Neural progenitor cell (in vitro differentiated cells): ENCODE measurements around the gene PLCB1. TPM values are rescaled to one million over a fixed set of nuclear protein-coding genes. Genes with fewer than 3 reads are reported as not detected.

Experiments
- DNase-seq: peaks from one replicate; pipeline ENCODE4 v3.0.0-alpha.2; 2016; ENCODE audit warnings: low spot score
- H2AFZ ChIP-seq: fragments of 200-600 bp; sonication (generic); replicated peaks from 2 replicates; pipeline ENCODE4 v1.6.1; 2016; ENCODE audit warnings: antibody characterized with exemption
- H3F3A ChIP-seq: fragments of 200-600 bp; sonication (generic); 2 replicates; pipeline ENCODE4 v1.6.1; 2016; ENCODE audit warnings: antibody characterized with exemption, low read depth
- H3K27ac ChIP-seq: fragments of 200-600 bp; sonication (generic); 2 replicates; pipeline ENCODE4 v1.5.1; 2016; ENCODE audit warnings: mild to moderate bottlenecking
- H3K27me3 ChIP-seq: fragments of 200-600 bp; sonication (generic); 2 replicates; pipeline ENCODE4 v1.6.1; 2016; ENCODE audit warnings: mild to moderate bottlenecking, moderate library complexity
- H3K36me3 ChIP-seq: fragments of 200-600 bp; sonication (generic); 2 replicates; pipeline ENCODE4 v1.5.1; 2016
- H3K4me1 ChIP-seq: fragments of 200-600 bp; sonication (generic); 2 replicates; pipeline ENCODE4 v1.6.1; 2016; ENCODE audit warnings: mixed run types
- H3K4me2 ChIP-seq: fragments of 200-600 bp; sonication (generic); 2 replicates; pipeline ENCODE4 v1.6.1; 2016
- H3K4me3 ChIP-seq: fragments of 200-600 bp; sonication (generic); 2 replicates; pipeline ENCODE4 v1.5.1; 2016
- H3K79me2 ChIP-seq: fragments of 200-600 bp; sonication (generic); 2 replicates; pipeline ENCODE4 v1.6.1; 2016; ENCODE audit warnings: low read depth
- H3K9ac ChIP-seq: fragments of 200-600 bp; sonication (generic); 2 replicates; pipeline ENCODE4 v1.6.1; 2016
- H3K9me3 ChIP-seq: fragments of 200-600 bp; sonication (generic); 2 replicates; pipeline ENCODE4 v1.5.1; 2016; ENCODE audit warnings: low read depth
- H4K20me1 ChIP-seq: fragments of 200-600 bp; sonication (generic); 2 replicates; pipeline ENCODE4 v1.6.1; 2016; ENCODE audit warnings: low read depth
- H3K27ac Mint-ChIP-seq: 3 replicates; pipeline ENCODE4 v1.8.0; 2021; ENCODE audit warnings: mixed read lengths
- H3K27me3 Mint-ChIP-seq: 2 replicates; pipeline ENCODE4 v1.8.0; 2022; ENCODE audit warnings: low read depth, mild to moderate bottlenecking, inconsistent platforms, moderate library complexity, mixed read lengths; ENCODE audit not compliant: insufficient read depth
- H3K36me3 Mint-ChIP-seq: 3 replicates; pipeline ENCODE4 v1.8.0; 2021; ENCODE audit warnings: mixed read lengths
- H3K4me1 Mint-ChIP-seq: 3 replicates; pipeline ENCODE4 v1.8.0; 2021; ENCODE audit warnings: mixed read lengths
- H3K4me3 Mint-ChIP-seq: 3 replicates; pipeline ENCODE4 v1.8.0; 2021; ENCODE audit warnings: mild to moderate bottlenecking, moderate library complexity, mixed read lengths
- H3K9me3 Mint-ChIP-seq: 3 replicates; pipeline ENCODE4 v1.8.0; 2020; ENCODE audit warnings: mixed read lengths
- CTCF ChIP-seq: fragments of 200-600 bp; sonication (generic); IDR thresholded peaks from 2 replicates; pipeline ENCODE4 v1.5.1; 2017; ENCODE audit warnings: antibody characterized with exemption, mild to moderate bottlenecking
- EZH2 ChIP-seq: fragments of 200-600 bp; sonication (generic); IDR thresholded peaks from 2 replicates; pipeline ENCODE4 v1.6.1; 2017; ENCODE audit warnings: antibody characterized with exemption, mild to moderate bottlenecking, moderate library complexity
- EZH2phosphoT487 ChIP-seq: fragments of 200-600 bp; sonication (generic); IDR thresholded peaks from 2 replicates; pipeline ENCODE4 v1.6.1; 2017; ENCODE audit warnings: antibody characterized with exemption
- total RNA-seq: library from RNA; depleted of rRNA; stranded (reverse); fragments of >200 nt; gene quantifications from 2 replicates; pipeline ENCODE4 v1.2.3, GENCODE V29; 2015; ENCODE audit warnings: low replicate concordance

The PLCB1 gene
- total RNA-seq, 1 donor from 2014 or later: 30.2 TPM

- no peak for TF ChIP-seq EZH2phosphoT487
- no peak for TF ChIP-seq EZH2
- no peak for TF ChIP-seq CTCF
- no peaks in the 10 kb centered on the region for H3K27me3 ChIP-seq
- H2AFZ ChIP-seq: no peak overlapping the region
- H3K27ac ChIP-seq: no peak overlapping the region
- H3K27ac Mint-ChIP-seq: no peak overlapping the region
- H3K4me3 Mint-ChIP-seq: no peak overlapping the region
- no peak overlapping the region for H3K9ac ChIP-seq
- no peaks in the 10 kb centered on the region for H3K9me3 ChIP-seq
- H3F3A ChIP-seq: no peaks in the 10 kb centered on the region
- H3K4me3 ChIP-seq: no peak overlapping the region
- no peaks in the 10 kb centered on the region for H4K20me1 ChIP-seq
- no peaks in the 10 kb centered on the region for H3K36me3 ChIP-seq
- H3K4me1 Mint-ChIP-seq: peaks cover 29% of the 10 kb centered on the region
- no peak overlapping the region for H3K4me2 ChIP-seq
- no peaks in the 10 kb centered on the region for H3K27me3 Mint-ChIP-seq
- no peak for DNase-seq
- H3K9me3 Mint-ChIP-seq: no peaks in the 10 kb centered on the region
- no peaks in the 10 kb centered on the region for H3K79me2 ChIP-seq
- H3K4me1 ChIP-seq: no peaks in the 10 kb centered on the region
- no peaks in the 10 kb centered on the region for H3K36me3 Mint-ChIP-seq
Observed at GRCh38 chr20:8251201-8251575, 119.1 kb downstream of the PLCB1 start.

GRCh38 chr20:8254911-8255582 lies 123.0 kb downstream of the PLCB1 start:
- Mint-ChIP-seq H3K4me1 (peaks cover 20% of the 10 kb centered on the region), H3K36me3 (no peaks in the 10 kb centered on the region)

GRCh38 chr20:8255945-8256632 lies 124.0 kb downstream of the PLCB1 start:
- TF ChIP-seq EZH2: no peak
- no peak for TF ChIP-seq EZH2phosphoT487
- TF ChIP-seq CTCF: no peak
- Histone ChIP-seq H3K27ac (no peak overlapping the region), H4K20me1 (no peaks in the 10 kb centered on the region), H3K4me3 (no peak overlapping the region), H3K36me3 (no peaks in the 10 kb centered on the region), H3K79me2 (no peaks in the 10 kb centered on the region), H3K27me3 (no peaks in the 10 kb centered on the region), H3K4me2 (no peak overlapping the region), H3K9me3 (no peaks in the 10 kb centered on the region), H3K4me1 (no peaks in the 10 kb centered on the region), H2AFZ (no peak overlapping the region), H3F3A (no peaks in the 10 kb centered on the region), H3K9ac (no peak overlapping the region)
- Mint-ChIP-seq H3K27ac (no peak overlapping the region), H3K36me3 (no peaks in the 10 kb centered on the region), H3K4me1 (peaks cover 13% of the 10 kb centered on the region), H3K27me3 (no peaks in the 10 kb centered on the region), H3K4me3 (no peak overlapping the region), H3K9me3 (peaks cover 3% of the 10 kb centered on the region)
- DNase-seq: peak; percentile 6

More at GRCh38 chr20:8254911-8255582, 123.0 kb downstream of the PLCB1 start:
- Histone ChIP-seq H3K79me2 (no peaks in the 10 kb centered on the region), H2AFZ (no peak overlapping the region), H3K4me3 (no peak overlapping the region), H4K20me1 (no peaks in the 10 kb centered on the region), H3K4me1 (no peaks in the 10 kb centered on the region), H3K27ac (no peak overlapping the region), H3K27me3 (no peaks in the 10 kb centered on the region), H3K4me2 (no peak overlapping the region), H3K9ac (no peak overlapping the region), H3K36me3 (no peaks in the 10 kb centered on the region), H3F3A (no peaks in the 10 kb centered on the region), H3K9me3 (no peaks in the 10 kb centered on the region)
- Mint-ChIP-seq H3K27ac (no peak overlapping the region), H3K27me3 (no peaks in the 10 kb centered on the region), H3K9me3 (peaks cover 3% of the 10 kb centered on the region), H3K4me3 (no peak overlapping the region)
- TF ChIP-seq CTCF (no peak), EZH2 (no peak), EZH2phosphoT487 (no peak)
- DNase-seq: no peak
